OCI-LY1 (cell line): ENCODE results near the gene LSAMP.

Experiments used
- H2AFZ ChIP-seq: fragments of 200-600 bp; sonication (generic), shearing (Covaris generic); 2 replicates; pipeline ENCODE4 v1.6.0; 2014; ENCODE audit warnings: antibody characterized with exemption, mild to moderate bottlenecking, low read length
- H3F3A ChIP-seq: fragments of 200-600 bp; sonication (generic), shearing (Covaris generic); 2 replicates; pipeline ENCODE4 v1.6.0; 2014; ENCODE audit warnings: mild to moderate bottlenecking, antibody characterized with exemption, low read length, moderate library complexity; ENCODE audit not compliant: insufficient read depth
- H3K27ac ChIP-seq: fragments of 200-600 bp; sonication (generic); 2 replicates; pipeline ENCODE4 v1.5.1; 2014; ENCODE audit warnings: low read length, mixed run types, mild to moderate bottlenecking, low read depth; ENCODE audit not compliant: poor library complexity, severe bottlenecking
- H3K27me3 ChIP-seq: fragments of 200-600 bp; sonication (generic); 2 replicates; pipeline ENCODE4 v1.6.0; 2014; ENCODE audit warnings: antibody characterized with exemption, mild to moderate bottlenecking, low read length, moderate library complexity; ENCODE audit not compliant: insufficient read depth
- H3K36me3 ChIP-seq: fragments of 200-600 bp; sonication (generic); 2 replicates; pipeline ENCODE4 v1.6.1; 2014; ENCODE audit warnings: mild to moderate bottlenecking, antibody characterized with exemption, low read length, moderate library complexity, mixed read lengths; ENCODE audit not compliant: insufficient read depth
- H3K4me1 ChIP-seq: fragments of 200-600 bp; sonication (generic); 2 replicates; pipeline ENCODE4 v1.5.1; 2014; ENCODE audit warnings: mild to moderate bottlenecking, low read length, moderate library complexity; ENCODE audit not compliant: insufficient read depth, severe bottlenecking
- H3K4me2 ChIP-seq: fragments of 200-600 bp; sonication (generic), shearing (Covaris generic); 2 replicates; pipeline ENCODE4 v1.6.1; 2014; ENCODE audit warnings: low read length
- H3K4me3 ChIP-seq: fragments of 200-600 bp; sonication (generic); 2 replicates; pipeline ENCODE4 v1.5.1; 2014; ENCODE audit warnings: low read length, low read depth, mild to moderate bottlenecking, mixed read lengths; ENCODE audit not compliant: poor library complexity, severe bottlenecking
- H3K79me2 ChIP-seq: fragments of 200-600 bp; shearing (Covaris generic); 2 replicates; pipeline ENCODE4 v1.6.1; 2016; ENCODE audit warnings: mixed run types, low read length, mixed read lengths; ENCODE audit not compliant: insufficient read depth
- H3K9ac ChIP-seq: fragments of 200-600 bp; sonication (generic), shearing (Covaris generic); 2 replicates; pipeline ENCODE4 v1.6.1; 2014; ENCODE audit warnings: mild to moderate bottlenecking, low read length, mixed read lengths
- H3K9me2 ChIP-seq: fragments of 200-600 bp; sonication (generic), shearing (Covaris generic); 2 replicates; pipeline ENCODE4 v1.6.1; 2014; ENCODE audit warnings: low read depth, mild to moderate bottlenecking, low read length, mixed read lengths
- H3K9me3 ChIP-seq: fragments of 200-600 bp; shearing (Covaris generic); 2 replicates; pipeline ENCODE4 v1.6.1; 2014; ENCODE audit warnings: low read length, mixed read lengths
- H4K20me1 ChIP-seq: fragments of 200-600 bp; sonication (generic), shearing (Covaris generic); 2 replicates; pipeline ENCODE4 v1.6.0; 2016; ENCODE audit warnings: mild to moderate bottlenecking, low read length; ENCODE audit not compliant: insufficient read depth
- CTCF ChIP-seq: fragments of 200-600 bp; sonication (generic), shearing (Covaris generic); IDR thresholded peaks from 2 replicates; pipeline ENCODE4 v1.5.1; 2017; ENCODE audit warnings: mild to moderate bottlenecking, antibody characterized with exemption, low read length, moderate library complexity, mixed read lengths
- EZH2 ChIP-seq: fragments of 200-600 bp; sonication (generic), shearing (Covaris generic); IDR thresholded peaks from 2 replicates; pipeline ENCODE4 v1.8.0; 2017; ENCODE audit warnings: borderline replicate concordance, mixed run types, mild to moderate bottlenecking, antibody characterized with exemption, low read length, moderate library complexity, mixed read lengths

The LSAMP gene

GRCh38 chr3:116341899-116342298 lies 103.4 kb downstream of the LSAMP start:
- H3K9me3 ChIP-seq = no peaks in the 10 kb centered on the region
- no peaks in the 10 kb centered on the region for H3F3A ChIP-seq
- H3K9me2 ChIP-seq = no peaks in the 10 kb centered on the region
- no peaks in the 10 kb centered on the region for H3K36me3 ChIP-seq
- H3K4me1 ChIP-seq = no peaks in the 10 kb centered on the region
- H3K79me2 ChIP-seq = no peaks in the 10 kb centered on the region
- no peak overlapping the region for H3K9ac ChIP-seq
- H3K4me2 ChIP-seq = no peak overlapping the region
- no peak for TF ChIP-seq EZH2
- H3K27ac ChIP-seq = no peak overlapping the region
- no peaks in the 10 kb centered on the region for H3K27me3 ChIP-seq
- no peak overlapping the region for H2AFZ ChIP-seq
- no peak overlapping the region for H3K4me3 ChIP-seq
- no peaks in the 10 kb centered on the region for H4K20me1 ChIP-seq

- no peaks in the 10 kb centered on the region for H3K79me2 ChIP-seq
- no peak for TF ChIP-seq CTCF
- no peaks in the 10 kb centered on the region for H3K4me1 ChIP-seq
- no peaks in the 10 kb centered on the region for H4K20me1 ChIP-seq
- no peak overlapping the region for H3K9ac ChIP-seq
- H3K36me3 ChIP-seq = no peaks in the 10 kb centered on the region
- H2AFZ ChIP-seq = no peak overlapping the region
- no peak overlapping the region for H3K4me3 ChIP-seq
- H3K9me2 ChIP-seq = no peaks in the 10 kb centered on the region
- no peaks in the 10 kb centered on the region for H3F3A ChIP-seq
- H3K4me2 ChIP-seq = no peak overlapping the region
- no peak overlapping the region for H3K27ac ChIP-seq
- no peaks in the 10 kb centered on the region for H3K27me3 ChIP-seq
- no peaks in the 10 kb centered on the region for H3K9me3 ChIP-seq
Measured at GRCh38 chr3:116341381-116341780, 103.9 kb downstream of the LSAMP start.

GRCh38 chr3:116340680-116341216 lies 104.5 kb downstream of the LSAMP start:
- Histone ChIP-seq H3K36me3 (no peaks in the 10 kb centered on the region), H3K4me3 (no peak overlapping the region), H3K27me3 (no peaks in the 10 kb centered on the region), H3K79me2 (no peaks in the 10 kb centered on the region), H3K27ac (no peak overlapping the region), H2AFZ (no peak overlapping the region), H3K9me3 (no peaks in the 10 kb centered on the region), H3K4me2 (no peak overlapping the region), H3K9ac (no peak overlapping the region), H3K9me2 (no peaks in the 10 kb centered on the region), H3K4me1 (no peaks in the 10 kb centered on the region), H3F3A (no peaks in the 10 kb centered on the region), H4K20me1 (no peaks in the 10 kb centered on the region)
- TF ChIP-seq CTCF (no peak), EZH2 (no peak)

- no peak overlapping the region for H2AFZ ChIP-seq
- H3K9me3 ChIP-seq = no peaks in the 10 kb centered on the region
- no peak for TF ChIP-seq EZH2
- TF ChIP-seq CTCF = no peak
- no peak overlapping the region for H3K4me3 ChIP-seq
- H3F3A ChIP-seq = no peaks in the 10 kb centered on the region
- no peaks in the 10 kb centered on the region for H3K36me3 ChIP-seq
- no peaks in the 10 kb centered on the region for H3K4me1 ChIP-seq
- H3K4me2 ChIP-seq = no peak overlapping the region
- H4K20me1 ChIP-seq = no peaks in the 10 kb centered on the region
- H3K27ac ChIP-seq = no peak overlapping the region
- H3K9ac ChIP-seq = no peak overlapping the region
- H3K9me2 ChIP-seq = no peaks in the 10 kb centered on the region
- no peaks in the 10 kb centered on the region for H3K27me3 ChIP-seq
- H3K79me2 ChIP-seq = no peaks in the 10 kb centered on the region
Measured at GRCh38 chr3:116339441-116340028, 105.8 kb downstream of the LSAMP start.
